Activated CD4-positive, alpha-beta T cell treated with anti-CD3 and anti-CD28 coated beads, Interleukin-2, amount 10 ng/mL, durations not matched to agents 7 days and 5 days (primary cell): Measurements from ENCODE around the gene DGKG. TPM values are rescaled to one million over a fixed set of nuclear protein-coding genes. Genes with fewer than 3 reads are reported as not detected.

Experiments
- CTCF ChIA-PET: fragments of 350-600 bp; sonication (Branson Sonifier 250); formaldehyde crosslinking; loops from one replicate; lab custom pipeline; 2021; ENCODE audit warnings: antibody characterized with exemption; lab: Charles Lee
- POLR2A ChIA-PET: fragments of 350-600 bp; sonication (Branson Sonifier 250); formaldehyde crosslinking; loops from one replicate; lab custom pipeline; 2021; ENCODE audit warnings: antibody characterized with exemption; lab: Charles Lee
- DNase-seq: peaks from one replicate; pipeline ENCODE4 v3.0.0-alpha.2; 2020
- H3K27ac Mint-ChIP-seq: one replicate; pipeline ENCODE4 v1.8.0; 2021; ENCODE audit warnings: mild to moderate bottlenecking, moderate library complexity, mixed read lengths
- H3K27me3 Mint-ChIP-seq: one replicate; pipeline ENCODE4 v1.8.0; 2021; ENCODE audit warnings: mixed read lengths
- H3K36me3 Mint-ChIP-seq: one replicate; pipeline ENCODE4 v1.8.0; 2021; ENCODE audit warnings: low read depth, mixed read lengths
- H3K4me1 Mint-ChIP-seq: one replicate; pipeline ENCODE4 v1.8.0; 2021; ENCODE audit warnings: mixed read lengths
- H3K4me3 Mint-ChIP-seq: one replicate; pipeline ENCODE4 v1.8.0; 2021; ENCODE audit warnings: mild to moderate bottlenecking, moderate library complexity, mixed read lengths
- H3K9me3 Mint-ChIP-seq: one replicate; pipeline ENCODE4 v1.8.0; 2021; ENCODE audit warnings: mixed read lengths
- total RNA-seq, 2 experiments: library from RNA; stranded (reverse); gene quantifications; one replicate each; pipeline ENCODE4 v1.2.3, GENCODE V29; 2021

The DGKG gene
- total RNA-seq, 2 experiments from 2014 or later, result 0.04 TPM; not detected in 1

DNA sequence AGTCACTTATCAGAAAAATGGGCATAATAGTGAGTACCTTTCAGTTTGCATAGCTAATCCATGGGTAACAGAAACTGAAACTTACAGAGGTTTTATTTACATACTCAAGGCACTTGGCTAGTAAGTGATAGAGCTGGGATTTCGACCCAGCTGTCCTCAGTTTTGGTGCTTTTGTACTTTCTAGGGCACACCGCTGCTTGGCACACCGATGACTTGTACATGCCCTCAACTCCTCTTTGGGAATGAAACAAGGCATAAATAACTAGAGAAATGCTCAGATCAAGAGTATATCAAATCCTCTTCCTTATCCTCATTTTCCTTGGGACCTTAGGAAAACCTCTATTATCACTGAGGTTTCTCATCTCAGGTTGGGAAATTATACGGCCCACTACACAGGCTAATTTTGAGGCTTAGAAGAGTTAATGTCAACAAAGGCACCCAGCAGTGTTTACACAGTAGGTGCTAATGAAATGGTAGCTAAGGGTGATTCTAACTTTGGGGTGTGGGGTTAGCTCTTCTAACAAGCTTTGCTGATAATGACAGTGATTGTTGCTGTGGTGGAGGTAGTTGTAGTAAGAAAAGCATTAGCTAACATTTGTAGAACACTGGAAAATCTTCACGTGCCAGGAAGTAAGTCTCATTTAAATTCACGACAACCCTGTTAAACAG is 20.3 kb upstream of the DGKG start:
- Mint-ChIP-seq H3K4me1 (peaks cover 12% of the 10 kb centered on the region), H3K9me3 (no peaks in the 10 kb centered on the region), H3K36me3 (no peaks in the 10 kb centered on the region), H3K27me3 (peaks cover 2% of the 10 kb centered on the region), H3K27ac (no peak overlapping the region), H3K4me3 (no peak overlapping the region)
- ChIA-PET CTCF (interaction anchor here (0.6 kb wide), 1 partner anchor 1051 kb away, joined by 3 read pairs; no protein-coding TSS in a partner anchor), POLR2A (interaction anchor here (0.6 kb wide), 1 partner anchor 296 kb away, joined by 3 read pairs; no protein-coding TSS in a partner anchor)
- no peak for DNase-seq

- CTCF ChIA-PET, result interaction anchor here (0.6 to 1.0 kb wide), 2 partner anchors 153 to 1052 kb away, joined by 3 read pairs; no protein-coding TSS in a partner anchor
- H3K4me1 Mint-ChIP-seq, result peaks cover 8% of the 10 kb centered on the region
- H3K27me3 Mint-ChIP-seq, result peaks cover 2% of the 10 kb centered on the region
- no peaks in the 10 kb centered on the region for H3K36me3 Mint-ChIP-seq
- POLR2A ChIA-PET, result interaction anchor here (0.6 kb wide), 1 partner anchor 295 kb away, joined by 3 read pairs; no protein-coding TSS in a partner anchor
- no peak overlapping the region for H3K4me3 Mint-ChIP-seq
- DNase-seq, result no peak
- H3K27ac Mint-ChIP-seq, result no peak overlapping the region
- no peaks in the 10 kb centered on the region for H3K9me3 Mint-ChIP-seq
These were observed 19.6 kb upstream of the DGKG start for GRCh38 chr3:186381424-186382216.

DNA sequence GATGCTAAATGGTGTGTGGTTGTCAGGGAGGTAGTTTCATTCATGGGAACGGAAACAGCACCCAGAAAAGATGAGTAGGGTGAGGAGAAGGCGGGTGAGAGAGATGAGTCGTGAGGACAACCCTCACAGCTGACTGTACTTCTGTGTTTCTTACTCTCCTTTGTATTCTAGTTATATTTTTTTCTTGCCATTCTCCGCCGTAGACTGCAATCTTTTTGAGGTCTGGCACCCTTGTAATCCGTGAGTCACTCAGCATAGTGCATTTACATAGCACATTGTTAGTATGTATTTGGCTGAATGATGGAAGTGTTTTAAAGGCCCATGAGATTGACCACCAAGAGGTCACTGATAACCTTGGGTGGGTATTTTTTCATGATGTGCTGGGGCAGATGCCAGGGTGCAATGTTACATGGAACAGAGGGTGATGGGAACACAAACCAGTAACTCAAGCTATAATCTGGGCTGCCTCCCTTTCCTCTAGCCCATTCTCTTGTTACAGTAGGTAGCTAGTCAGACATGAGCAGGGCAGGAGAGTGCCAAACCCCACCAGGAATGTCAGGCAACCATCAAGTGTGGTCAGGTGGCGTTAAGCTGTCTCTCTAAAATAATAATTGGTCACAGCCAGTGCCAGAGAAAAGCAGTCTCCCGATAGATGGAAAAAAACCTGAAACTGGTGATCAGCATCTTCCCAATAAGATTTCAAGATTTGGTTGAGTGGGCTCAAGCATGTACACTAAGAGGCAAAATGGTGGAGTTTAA is 18.8 kb upstream of the DGKG start:
- no peaks in the 10 kb centered on the region for H3K9me3 Mint-ChIP-seq
- H3K36me3 Mint-ChIP-seq, result no peaks in the 10 kb centered on the region
- POLR2A ChIA-PET, result no interaction called here
- no peak overlapping the region for H3K4me3 Mint-ChIP-seq
- no peak overlapping the region for H3K27ac Mint-ChIP-seq
- H3K27me3 Mint-ChIP-seq, result peaks cover 2% of the 10 kb centered on the region
- no peak for DNase-seq
- H3K4me1 Mint-ChIP-seq, result peaks cover 3% of the 10 kb centered on the region
- CTCF ChIA-PET, result interaction anchor here (1.0 kb wide), 1 partner anchor 154 kb away, joined by 3 read pairs; no protein-coding TSS in a partner anchor

DNA sequence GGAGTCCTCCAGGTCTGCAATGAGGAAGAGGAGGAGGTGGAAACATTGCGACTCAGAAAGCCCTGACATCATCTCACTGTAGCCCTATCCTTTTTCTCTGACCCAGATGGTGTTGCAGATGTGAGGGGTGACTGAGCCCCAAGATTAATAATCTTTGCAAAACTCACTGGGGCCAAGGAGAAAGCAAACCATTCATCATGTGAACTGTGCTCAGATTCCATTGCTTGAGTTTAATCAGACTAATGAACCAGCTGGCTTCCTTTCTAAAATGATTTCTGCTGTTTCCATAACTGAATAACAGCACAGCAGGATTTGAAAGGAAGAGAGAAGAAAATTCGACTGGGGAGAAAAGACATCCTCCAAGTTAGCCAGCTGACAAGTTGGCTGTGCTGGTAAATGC is 13.4 kb upstream of the DGKG start:
- no peak overlapping the region for H3K4me3 Mint-ChIP-seq
- CTCF ChIA-PET, result interaction anchor here (0.5 to 1.5 kb wide), 3 partner anchors 11 to 1318 kb away, joined by 3 to 5 read pairs (median 3); no protein-coding TSS in a partner anchor
- H3K36me3 Mint-ChIP-seq, result no peaks in the 10 kb centered on the region
- POLR2A ChIA-PET, result no interaction called here
- DNase-seq, result no peak
- H3K4me1 Mint-ChIP-seq, result no peaks in the 10 kb centered on the region
- H3K27me3 Mint-ChIP-seq, result peaks cover 11% of the 10 kb centered on the region
- no peak overlapping the region for H3K27ac Mint-ChIP-seq
- no peaks in the 10 kb centered on the region for H3K9me3 Mint-ChIP-seq

- no peak overlapping the region for H3K4me3 Mint-ChIP-seq
- CTCF ChIA-PET, result interaction anchor here (1.1 to 1.5 kb wide), 2 partner anchors 12 to 19 kb away, joined by 3 read pairs; no protein-coding TSS in a partner anchor
- peaks cover 11% of the 10 kb centered on the region for H3K27me3 Mint-ChIP-seq
- POLR2A ChIA-PET, result no interaction called here
- H3K36me3 Mint-ChIP-seq, result no peaks in the 10 kb centered on the region
- no peak for DNase-seq
- H3K9me3 Mint-ChIP-seq, result no peaks in the 10 kb centered on the region
- no peak overlapping the region for H3K27ac Mint-ChIP-seq
- no peaks in the 10 kb centered on the region for H3K4me1 Mint-ChIP-seq
These were observed 12.3 kb upstream of the DGKG start for GRCh38 chr3:186374376-186374775.

GRCh38 chr3:186369217-186369616 is 7.2 kb upstream of the DGKG start:
- Mint-ChIP-seq H3K27me3 (peaks cover 23% of the 10 kb centered on the region), H3K27ac (no peak overlapping the region), H3K9me3 (no peaks in the 10 kb centered on the region), H3K4me1 (no peaks in the 10 kb centered on the region), H3K36me3 (no peaks in the 10 kb centered on the region), H3K4me3 (no peak overlapping the region)
- DNase-seq, result no peak
- ChIA-PET CTCF (no interaction called here), POLR2A (no interaction called here)

- Mint-ChIP-seq H3K9me3 (no peaks in the 10 kb centered on the region), H3K36me3 (no peaks in the 10 kb centered on the region), H3K27ac (no peak overlapping the region), H3K4me3 (no peak overlapping the region), H3K4me1 (no peaks in the 10 kb centered on the region), H3K27me3 (peaks cover 25% of the 10 kb centered on the region)
- POLR2A ChIA-PET, result no interaction called here
- CTCF ChIA-PET, result no interaction called here
- DNase-seq, result no peak
These were observed 6.7 kb upstream of the DGKG start for GRCh38 chr3:186368717-186369116.

DNA sequence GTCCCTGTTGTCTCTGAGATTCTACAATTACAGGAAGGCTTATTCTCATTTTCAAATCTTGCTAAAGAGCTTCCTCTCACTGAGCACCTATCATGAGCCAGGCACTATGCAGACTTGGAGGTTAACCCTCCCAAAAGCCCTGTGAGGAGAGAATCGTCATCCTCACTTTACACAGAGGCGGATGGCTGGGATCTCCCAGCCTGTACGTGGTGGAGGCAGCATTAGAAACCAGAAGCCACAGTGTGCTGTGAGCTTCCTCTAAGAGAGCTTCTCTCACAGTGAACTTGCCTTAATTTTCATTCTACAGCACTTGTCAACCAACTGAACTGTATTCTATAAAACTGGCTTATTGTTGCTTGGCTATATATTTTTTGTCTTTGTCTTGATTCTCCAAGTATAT is 6.1 kb upstream of the DGKG start:
- CTCF ChIA-PET, result no interaction called here

GRCh38 chr3:186367631-186368030 is 5.6 kb upstream of the DGKG start:
- DNase-seq, result no peak
- Mint-ChIP-seq H3K27ac (no peak overlapping the region), H3K36me3 (no peaks in the 10 kb centered on the region), H3K9me3 (no peaks in the 10 kb centered on the region), H3K27me3 (peaks cover 33% of the 10 kb centered on the region), H3K4me1 (no peaks in the 10 kb centered on the region), H3K4me3 (no peak overlapping the region)
- CTCF ChIA-PET, result no interaction called here
- POLR2A ChIA-PET, result no interaction called here

More for the DNA sequence above, 6.1 kb upstream of the DGKG start:
- Mint-ChIP-seq H3K27ac (no peak overlapping the region), H3K9me3 (no peaks in the 10 kb centered on the region), H3K4me3 (no peak overlapping the region), H3K36me3 (no peaks in the 10 kb centered on the region), H3K4me1 (no peaks in the 10 kb centered on the region), H3K27me3 (peaks cover 28% of the 10 kb centered on the region)
- no peak for DNase-seq
- POLR2A ChIA-PET, result no interaction called here

GRCh38 chr3:186366206-186366605 is 4.2 kb upstream of the DGKG start:
- CTCF ChIA-PET, result interaction anchor here (0.5 to 1.6 kb wide), 3 partner anchors 10 to 102 kb away, joined by 3 read pairs; no protein-coding TSS in a partner anchor
- H3K27ac Mint-ChIP-seq, result no peak overlapping the region
- POLR2A ChIA-PET, result no interaction called here
- H3K27me3 Mint-ChIP-seq, result peaks cover 41% of the 10 kb centered on the region
- no peak overlapping the region for H3K4me3 Mint-ChIP-seq
- H3K9me3 Mint-ChIP-seq, result no peaks in the 10 kb centered on the region
- no peak for DNase-seq
- no peaks in the 10 kb centered on the region for H3K36me3 Mint-ChIP-seq
- H3K4me1 Mint-ChIP-seq, result peaks cover 4% of the 10 kb centered on the region

GRCh38 chr3:186365202-186365974 is 3.4 kb upstream of the DGKG start:
- H3K9me3 Mint-ChIP-seq, result no peaks in the 10 kb centered on the region

DNA sequence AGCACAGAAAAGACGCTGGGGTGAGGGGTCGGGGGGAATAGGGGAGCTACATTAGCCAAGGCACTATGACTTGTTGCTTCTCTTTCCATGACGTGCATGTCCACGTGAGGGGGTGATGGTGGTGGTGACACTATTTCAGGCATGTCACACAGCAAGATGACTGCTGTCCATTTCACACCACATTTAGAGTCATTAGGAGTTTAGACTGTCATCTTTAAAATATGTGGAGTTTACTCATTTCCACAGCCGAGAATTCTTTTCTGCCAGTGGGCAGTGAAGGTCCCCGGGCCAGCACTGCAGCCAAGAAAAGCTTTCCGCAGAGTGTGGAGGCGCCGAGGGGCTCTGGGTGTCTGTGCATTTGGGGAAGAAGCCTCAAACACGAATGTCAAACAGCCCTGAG is 954 bp upstream of the DGKG start:
- H3K36me3 Mint-ChIP-seq, result no peaks in the 10 kb centered on the region
- peaks cover 6% of the 10 kb centered on the region for H3K4me1 Mint-ChIP-seq
- DNase-seq, result no peak
- H3K27me3 Mint-ChIP-seq, result peaks cover 64% of the 10 kb centered on the region
- H3K27ac Mint-ChIP-seq, result no peak overlapping the region
- no peaks in the 10 kb centered on the region for H3K9me3 Mint-ChIP-seq
- ChIA-PET CTCF (no interaction called here), POLR2A (no interaction called here)
- H3K4me3 Mint-ChIP-seq, result no peak overlapping the region

More at GRCh38 chr3:186365202-186365974, 3.4 kb upstream of the DGKG start:
- Mint-ChIP-seq H3K4me1 (peaks cover 6% of the 10 kb centered on the region), H3K27me3 (peaks cover 48% of the 10 kb centered on the region), H3K27ac (no peak overlapping the region), H3K4me3 (no peak overlapping the region), H3K36me3 (no peaks in the 10 kb centered on the region)
- CTCF ChIA-PET, result interaction anchor here (1.6 kb wide), 1 partner anchor 11 kb away, joined by 3 read pairs; no protein-coding TSS in a partner anchor
- POLR2A ChIA-PET, result no interaction called here
- no peak for DNase-seq
